Stomach smooth muscle (tissue), 2 donors: ENCODE results near the gene NLGN3.
A peak's percentile ranks its signal among the peaks of the same experiment; 100 is the strongest.

Experiments
- H3K27ac ChIP-seq: one replicate; pipeline ENCODE4 v1.7.0; 2013; ENCODE audit warnings: mild to moderate bottlenecking, low read length, inconsistent platforms
- H3K27me3 ChIP-seq, 2 donors: one replicate each; pipeline ENCODE4 v1.7.0; 2013; ENCODE audit warnings: low read length in 2 of 2; ENCODE audit not compliant: insufficient read depth in 2 of 2, control insufficient read depth in 1 of 2
- H3K36me3 ChIP-seq, 2 donors: one replicate each; pipeline ENCODE4 v1.7.0; 2013; ENCODE audit warnings: low read length in 2 of 2; ENCODE audit not compliant: control insufficient read depth in 2 of 2, insufficient read depth in 2 of 2
- H3K4me1 ChIP-seq: one replicate; pipeline ENCODE4 v1.7.0; 2013; ENCODE audit warnings: low read length; ENCODE audit not compliant: control insufficient read depth, insufficient read depth
- H3K4me3 ChIP-seq, 2 donors: one replicate each; pipeline ENCODE4 v1.7.0; 2013; ENCODE audit warnings: low read length in 2 of 2
- H3K9ac ChIP-seq, 2 donors: one replicate each; pipeline ENCODE4 v1.7.0; 2013; ENCODE audit warnings: low read length in 2 of 2, mild to moderate bottlenecking in 1 of 2
- H3K9me3 ChIP-seq, 2 donors: one replicate each; pipeline ENCODE4 v1.7.0; 2013; ENCODE audit warnings: low read length in 2 of 2; ENCODE audit not compliant: control insufficient read depth in 2 of 2
- donor health status: healthy.
- donor health status: Pancreatic carcinoma.

NLGN3 gene

GRCh38 chrX:71118032-71118984 lies 26.3 kb upstream of the NLGN3 start, which contains the start of gene MED12:
Gene MED12, plus strand, starts transcription at chrX:71118596. Its CDS starts 159 bp downstream, at chrX:71118755.
- peaks cover 0 to 3% of the 10 kb centered on the region in 2 donors for H3K27me3 ChIP-seq
- H3K4me1 ChIP-seq = peaks cover 6% of the 10 kb centered on the region
- no peaks in the 10 kb centered on the region for H3K9me3 ChIP-seq
- H3K9ac ChIP-seq = peak within 1 kb of the TSS; percentile 72 to 73
- peaks cover 25% of the 10 kb centered on the region in 2 donors for H3K36me3 ChIP-seq
- H3K4me3 ChIP-seq = peak within 1 kb of the TSS; percentile 70 to 73
- peak within 1 kb of the TSS; percentile 49 for H3K27ac ChIP-seq

DNA sequence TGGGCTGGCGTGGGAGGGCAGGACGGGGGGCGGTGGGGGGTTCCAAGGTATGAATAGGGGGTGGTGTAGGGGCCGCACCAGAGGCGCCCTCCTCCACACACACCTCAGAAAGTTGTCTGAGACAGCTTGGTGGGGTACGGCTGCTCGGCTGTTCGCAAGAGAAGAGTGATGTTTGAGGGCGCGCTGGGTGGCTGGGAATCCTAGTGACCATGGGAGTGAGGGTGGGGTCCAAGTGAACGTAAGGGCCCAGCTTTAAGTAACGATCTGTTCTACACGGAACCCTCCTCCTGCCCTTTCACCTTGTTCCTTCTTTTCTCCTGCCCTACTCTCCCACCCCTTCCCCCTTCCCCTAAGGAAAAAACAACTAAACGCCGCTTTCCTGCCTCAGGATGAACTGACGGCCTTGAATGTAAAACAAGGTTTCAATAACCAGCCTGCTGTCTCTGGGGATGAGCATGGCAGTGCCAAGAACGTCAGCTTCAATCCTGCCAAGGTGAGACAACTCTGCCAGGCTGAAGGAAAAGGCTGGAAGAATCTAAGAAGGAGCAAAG lies 25.6 kb upstream of the NLGN3 start:
- Histone ChIP-seq H3K9ac (peak overlapping the region; percentile 58 to 73), H3K4me3 (peak overlapping the region; percentile 70 to 73), H3K27ac (peak overlapping the region; percentile 49), H3K9me3 (no peaks in the 10 kb centered on the region), H3K4me1 (peaks cover 6% of the 10 kb centered on the region), H3K36me3 (peaks cover 31 to 32% of the 10 kb centered on the region in 2 donors), H3K27me3 (peaks cover 0 to 5% of the 10 kb centered on the region in 2 donors)

- peaks cover 4% of the 10 kb centered on the region for H3K4me1 ChIP-seq
- no peak overlapping the region for H3K9ac ChIP-seq
- no peaks in the 10 kb centered on the region for H3K9me3 ChIP-seq
- H3K36me3 ChIP-seq = peaks cover 47 to 66% of the 10 kb centered on the region in 2 donors
- no peak overlapping the region for H3K4me3 ChIP-seq
- peaks cover 0 to 14% of the 10 kb centered on the region in 2 donors for H3K27me3 ChIP-seq
- no peak overlapping the region for H3K27ac ChIP-seq
Measured at GRCh38 chrX:71128166-71128833, 16.3 kb upstream of the NLGN3 start.

GRCh38 chrX:71128915-71129765 lies 15.5 kb upstream of the NLGN3 start:
- Histone ChIP-seq H3K4me1 (peaks cover 4% of the 10 kb centered on the region), H3K27me3 (peaks cover 0 to 12% of the 10 kb centered on the region in 2 donors), H3K27ac (no peak overlapping the region), H3K9ac (no peak overlapping the region), H3K4me3 (no peak overlapping the region), H3K9me3 (no peaks in the 10 kb centered on the region), H3K36me3 (peaks cover 39 to 59% of the 10 kb centered on the region in 2 donors)

DNA sequence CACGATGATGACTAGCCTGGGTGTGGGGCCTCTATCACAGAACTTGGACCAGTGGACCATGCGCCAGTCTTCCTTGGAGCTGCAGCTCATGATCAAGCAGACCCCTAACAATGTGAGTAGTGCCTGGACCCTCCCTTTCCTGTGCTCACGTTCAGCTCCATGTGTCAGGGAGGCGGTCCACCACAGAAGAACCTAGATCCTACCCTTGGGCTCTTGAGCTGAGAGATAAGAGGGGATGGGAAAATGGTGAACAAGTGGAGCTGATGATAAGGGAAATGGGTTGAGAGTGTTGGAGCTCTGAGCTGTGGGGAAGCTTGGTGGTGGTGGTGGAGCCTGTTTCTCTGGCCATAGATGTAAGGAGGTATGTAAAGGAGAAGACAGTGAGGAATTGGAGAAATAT lies 13.1 kb upstream of the NLGN3 start:
- H3K9me3 ChIP-seq = no peaks in the 10 kb centered on the region
- no peak overlapping the region for H3K27ac ChIP-seq
- H3K36me3 ChIP-seq = peaks cover 39 to 50% of the 10 kb centered on the region in 2 donors
- peaks cover 0 to 10% of the 10 kb centered on the region in 2 donors for H3K27me3 ChIP-seq
- H3K9ac ChIP-seq = no peak overlapping the region
- no peak overlapping the region for H3K4me3 ChIP-seq
- H3K4me1 ChIP-seq = peaks cover 4% of the 10 kb centered on the region

DNA sequence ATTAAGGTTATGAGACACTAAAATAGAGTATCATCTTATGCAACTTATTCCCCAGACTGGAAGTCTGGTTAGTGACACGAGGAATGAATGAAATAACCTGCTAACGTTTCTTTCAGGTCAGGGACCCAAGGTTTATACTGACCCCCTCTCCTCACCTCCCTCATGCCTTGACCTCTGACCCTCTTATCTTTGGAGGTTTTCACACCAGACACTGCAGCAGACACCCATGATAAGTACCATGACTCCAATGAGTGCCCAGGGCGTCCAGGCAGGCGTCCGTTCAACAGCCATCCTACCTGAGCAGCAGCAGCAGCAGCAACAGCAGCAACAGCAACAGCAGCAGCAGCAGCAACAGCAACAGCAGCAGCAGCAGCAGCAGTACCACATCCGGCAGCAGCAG lies 4.2 kb upstream of the NLGN3 start:
- Histone ChIP-seq H3K9ac (no peak overlapping the region), H3K36me3 (peaks cover 21 to 30% of the 10 kb centered on the region in 2 donors), H3K27me3 (peaks cover 0 to 9% of the 10 kb centered on the region in 2 donors)

GRCh38 chrX:71143508-71143907 lies 1.1 kb upstream of the NLGN3 start:
- Histone ChIP-seq H3K27me3 (peaks cover 0 to 2% of the 10 kb centered on the region in 2 donors), H3K9ac (peak overlapping the region in 1 of 2 donors; percentile 21), H3K27ac (no peak overlapping the region), H3K4me3 (no peak overlapping the region), H3K9me3 (no peaks in the 10 kb centered on the region), H3K36me3 (peaks cover 13 to 16% of the 10 kb centered on the region in 2 donors), H3K4me1 (peaks cover 19% of the 10 kb centered on the region)

More for the DNA sequence above, 4.2 kb upstream of the NLGN3 start:
- Histone ChIP-seq H3K27ac (no peak overlapping the region), H3K4me3 (no peak overlapping the region), H3K9me3 (no peaks in the 10 kb centered on the region), H3K4me1 (peaks cover 14% of the 10 kb centered on the region)

DNA sequence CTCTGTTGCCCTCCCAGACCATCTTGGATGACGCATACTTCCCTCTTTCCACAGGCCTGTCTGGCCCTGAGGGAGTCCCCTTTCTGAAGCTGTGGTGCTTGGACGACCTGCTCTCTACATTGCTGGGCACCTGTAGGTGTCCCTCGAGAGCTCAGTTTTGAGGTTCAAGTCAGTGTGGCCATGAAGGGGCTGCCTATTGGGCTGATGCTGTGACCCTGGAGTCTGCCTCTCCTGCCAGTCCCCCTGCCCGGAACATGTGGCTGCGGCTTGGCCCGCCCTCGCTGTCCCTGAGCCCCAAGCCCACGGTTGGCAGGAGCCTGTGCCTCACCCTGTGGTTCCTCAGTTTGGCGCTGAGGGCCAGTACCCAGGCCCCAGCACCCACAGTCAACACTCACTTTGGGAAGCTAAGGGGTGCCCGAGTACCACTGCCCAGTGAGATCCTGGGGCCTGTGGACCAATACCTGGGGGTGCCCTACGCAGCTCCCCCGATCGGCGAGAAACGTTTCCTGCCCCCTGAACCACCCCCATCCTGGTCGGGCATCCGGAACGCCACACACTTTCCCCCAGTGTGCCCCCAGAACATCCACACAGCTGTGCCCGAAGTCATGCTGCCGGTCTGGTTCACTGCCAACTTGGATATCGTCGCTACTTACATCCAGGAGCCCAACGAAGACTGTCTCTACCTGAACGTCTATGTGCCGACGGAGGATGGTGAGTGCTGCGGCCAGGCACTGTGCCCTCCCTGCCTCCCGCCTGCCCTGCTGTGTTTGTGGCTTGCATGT lies 3.0 kb downstream of the NLGN3 start:
- H3K4me3 ChIP-seq = no peak overlapping the region
- no peaks in the 10 kb centered on the region for H3K36me3 ChIP-seq
- peaks cover 19% of the 10 kb centered on the region for H3K4me1 ChIP-seq
- no peaks in the 10 kb centered on the region for H3K27me3 ChIP-seq
- no peak overlapping the region for H3K27ac ChIP-seq
- H3K9ac ChIP-seq = no peak overlapping the region
- no peaks in the 10 kb centered on the region for H3K9me3 ChIP-seq

DNA sequence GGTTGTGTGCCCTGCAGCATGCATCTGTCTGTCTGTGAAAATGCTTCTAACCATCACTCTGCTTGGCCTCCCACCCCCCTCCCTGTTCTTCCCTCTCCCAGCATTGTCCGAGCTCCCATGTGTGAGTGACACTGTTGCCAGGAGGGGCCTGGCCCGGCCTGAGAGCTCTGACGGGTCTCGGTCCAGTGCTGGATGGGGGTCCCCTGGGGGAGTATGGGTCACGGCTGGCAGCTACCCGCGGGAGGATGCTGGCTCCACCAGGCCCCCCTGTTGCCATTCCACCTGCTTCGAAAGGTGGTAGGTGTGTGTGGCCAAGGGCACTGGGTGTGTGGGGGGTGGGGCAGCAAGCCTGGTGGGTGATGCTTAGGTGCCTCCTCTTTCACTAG lies 3.6 kb downstream of the NLGN3 start:
- Histone ChIP-seq H3K27me3 (peaks cover 0 to 2% of the 10 kb centered on the region in 2 donors), H3K9me3 (no peaks in the 10 kb centered on the region), H3K9ac (no peak overlapping the region), H3K36me3 (no peaks in the 10 kb centered on the region), H3K4me1 (peaks cover 17% of the 10 kb centered on the region), H3K27ac (no peak overlapping the region), H3K4me3 (no peak overlapping the region)
